GM23338 (cell line): ENCODE results near the gene BPIFB2. TPM values are rescaled to one million over a fixed set of nuclear protein-coding genes. Genes with fewer than 3 reads are reported as not detected.

ENCODE experiments used
- ATAC-seq: fragments of 200-7000 bp; cut with Tn5 transposase; 3 replicates; pipeline ENCODE4 v1.9.1; 2020
- DNase-seq: peaks from one replicate; pipeline ENCODE4 v3.0.0-alpha.2; 2015; ENCODE audit warnings: low spot score
- H2AFZ ChIP-seq: fragments of 200-600 bp; sonication (generic); 2 replicates; pipeline ENCODE4 v1.8.0; 2016; ENCODE audit warnings: antibody characterized with exemption, mild to moderate bottlenecking, moderate library complexity
- H3F3A ChIP-seq: fragments of 200-600 bp; sonication (generic); replicated peaks from 2 replicates; pipeline ENCODE4 v1.8.0; 2017; ENCODE audit warnings: antibody characterized with exemption, mixed run types, low read depth
- H3K27ac ChIP-seq: fragments of 200-600 bp; sonication (generic); 2 replicates; pipeline ENCODE4 v1.6.1; 2016; ENCODE audit warnings: low read depth
- H3K27me3 ChIP-seq: fragments of 200-600 bp; sonication (generic); 2 replicates; pipeline ENCODE4 v1.8.0; 2016; ENCODE audit warnings: mild to moderate bottlenecking, mixed run types, moderate library complexity; ENCODE audit not compliant: insufficient read depth
- H3K36me3 ChIP-seq: fragments of 200-600 bp; sonication (generic); 2 replicates; pipeline ENCODE4 v1.8.0; 2016; ENCODE audit warnings: mild to moderate bottlenecking; ENCODE audit not compliant: insufficient read depth
- H3K4me1 ChIP-seq: fragments of 200-600 bp; sonication (generic); 2 replicates; pipeline ENCODE4 v1.8.0; 2016; ENCODE audit warnings: mild to moderate bottlenecking, moderate library complexity; ENCODE audit not compliant: insufficient read depth
- H3K4me2 ChIP-seq: fragments of 200-600 bp; sonication (generic); 2 replicates; pipeline ENCODE4 v1.7.1; 2017; ENCODE audit warnings: mixed run types
- H3K4me3 ChIP-seq: fragments of 200-600 bp; sonication (generic); 2 replicates; pipeline ENCODE4 v1.6.1; 2016; ENCODE audit warnings: mixed run types
- H3K79me2 ChIP-seq: fragments of 200-600 bp; sonication (generic); replicated peaks from 2 replicates; pipeline ENCODE4 v1.8.0; 2017; ENCODE audit warnings: mild to moderate bottlenecking; ENCODE audit not compliant: insufficient read depth
- H3K9me2 ChIP-seq: fragments of 200-600 bp; sonication (generic); 2 replicates; pipeline ENCODE4 v1.8.0; 2017; ENCODE audit not compliant: insufficient read depth
- H4K20me1 ChIP-seq: fragments of 200-600 bp; sonication (generic); replicated peaks from 2 replicates; pipeline ENCODE4 v1.8.0; 2017; ENCODE audit warnings: mild to moderate bottlenecking; ENCODE audit not compliant: insufficient read depth
- H3K27ac Mint-ChIP-seq: 2 replicates; pipeline ENCODE4 v1.8.0; 2020; ENCODE audit warnings: inconsistent platforms, mild to moderate bottlenecking, moderate library complexity, mixed read lengths
- H3K27me3 Mint-ChIP-seq: 3 replicates; pipeline ENCODE4 v1.8.0; 2022; ENCODE audit warnings: low read depth, mild to moderate bottlenecking, moderate library complexity, mixed read lengths, inconsistent platforms; ENCODE audit not compliant: insufficient read depth, poor library complexity
- H3K36me3 Mint-ChIP-seq: 3 replicates; pipeline ENCODE4 v1.8.0; 2021; ENCODE audit warnings: low read depth, mild to moderate bottlenecking, inconsistent platforms, moderate library complexity, mixed read lengths
- H3K4me1 Mint-ChIP-seq: 3 replicates; pipeline ENCODE4 v1.8.0; 2020; ENCODE audit warnings: mild to moderate bottlenecking, inconsistent platforms, mixed read lengths
- H3K4me3 Mint-ChIP-seq: 3 replicates; pipeline ENCODE4 v1.8.0; 2021; ENCODE audit warnings: moderate library complexity, mild to moderate bottlenecking, inconsistent platforms, mixed read lengths
- H3K9me3 Mint-ChIP-seq: 3 replicates; pipeline ENCODE4 v1.8.0; 2020; ENCODE audit warnings: moderate library complexity, mild to moderate bottlenecking, inconsistent platforms, mixed read lengths
- CREB1 ChIP-seq: fragments of 250-450 bp; sonication (Bioruptor Pico); IDR thresholded peaks from 2 replicates; pipeline ENCODE4 v1.5.0; 2020; ENCODE audit warnings: low read depth, mild to moderate bottlenecking, moderate library complexity
- EZH2 ChIP-seq: fragments of 200-600 bp; sonication (generic); IDR thresholded peaks from one replicate; pipeline ENCODE4 v1.8.0; 2017; ENCODE audit warnings: antibody characterized with exemption, mild to moderate bottlenecking, low read depth; ENCODE audit not compliant: unreplicated experiment
- JUNB ChIP-seq: IDR thresholded peaks from one replicate; pipeline ENCODE4 v1.6.1; 2016; ENCODE audit warnings: antibody characterized with exemption; ENCODE audit not compliant: unreplicated experiment
- NANOG ChIP-seq: IDR thresholded peaks from 2 replicates; pipeline ENCODE4 v1.6.1; 2016; ENCODE audit warnings: antibody characterized with exemption, borderline replicate concordance
- POLR2AphosphoS5 ChIP-seq: IDR thresholded peaks from 2 replicates; pipeline ENCODE4 v1.6.1; 2016; ENCODE audit warnings: antibody characterized with exemption, low read depth
- ZNF114 ChIP-seq: fragments of 250-450 bp; sonication (Bioruptor Pico); IDR thresholded peaks from 2 replicates; pipeline ENCODE4 v1.5.0; 2020; ENCODE audit warnings: mild to moderate bottlenecking, moderate library complexity
- polyA plus RNA-seq: library from polyadenylated mRNA; unstranded; fragments of >200 nt; fragmentation: Nextera tagmentation; extraction: Ambion mirVana; gene quantifications from 2 replicates; pipeline ENCODE4 v1.2.1, GENCODE V29; 2016
- total RNA-seq: library from RNA; depleted of rRNA; stranded (reverse); fragments of >200 nt; shearing (Covaris generic); gene quantifications from 2 replicates; pipeline ENCODE4 v1.2.3, GENCODE V29; 2014
- TF ChIP-seq, protein P1 (sequence below): IDR thresholded peaks from 2 replicates; pipeline ENCODE4 v1.6.1; 2016; ENCODE audit warnings: antibody characterized with exemption
- TF ChIP-seq, protein P2 (sequence below): IDR thresholded peaks from one replicate; pipeline ENCODE4 v1.6.1; 2018; ENCODE audit warnings: antibody characterized with exemption; ENCODE audit not compliant: unreplicated experiment
- TF ChIP-seq, protein P3 (sequence below), 2 experiments: fragments of 200-600 bp in 1 of 2; sonication (generic) in 1 of 2; conservative IDR thresholded peaks; 2 replicates each; pipeline versions ENCODE4 v1.5.1 to v1.6.1; 2016 to 2017; ENCODE audit warnings: antibody characterized with exemption in 2 of 2, low read depth in 2 of 2, mild to moderate bottlenecking in 2 of 2, moderate library complexity in 1 of 2

The BPIFB2 gene
- total and polyA plus RNA-seq, 2 experiments from 2014 or later = not detected

DNA sequence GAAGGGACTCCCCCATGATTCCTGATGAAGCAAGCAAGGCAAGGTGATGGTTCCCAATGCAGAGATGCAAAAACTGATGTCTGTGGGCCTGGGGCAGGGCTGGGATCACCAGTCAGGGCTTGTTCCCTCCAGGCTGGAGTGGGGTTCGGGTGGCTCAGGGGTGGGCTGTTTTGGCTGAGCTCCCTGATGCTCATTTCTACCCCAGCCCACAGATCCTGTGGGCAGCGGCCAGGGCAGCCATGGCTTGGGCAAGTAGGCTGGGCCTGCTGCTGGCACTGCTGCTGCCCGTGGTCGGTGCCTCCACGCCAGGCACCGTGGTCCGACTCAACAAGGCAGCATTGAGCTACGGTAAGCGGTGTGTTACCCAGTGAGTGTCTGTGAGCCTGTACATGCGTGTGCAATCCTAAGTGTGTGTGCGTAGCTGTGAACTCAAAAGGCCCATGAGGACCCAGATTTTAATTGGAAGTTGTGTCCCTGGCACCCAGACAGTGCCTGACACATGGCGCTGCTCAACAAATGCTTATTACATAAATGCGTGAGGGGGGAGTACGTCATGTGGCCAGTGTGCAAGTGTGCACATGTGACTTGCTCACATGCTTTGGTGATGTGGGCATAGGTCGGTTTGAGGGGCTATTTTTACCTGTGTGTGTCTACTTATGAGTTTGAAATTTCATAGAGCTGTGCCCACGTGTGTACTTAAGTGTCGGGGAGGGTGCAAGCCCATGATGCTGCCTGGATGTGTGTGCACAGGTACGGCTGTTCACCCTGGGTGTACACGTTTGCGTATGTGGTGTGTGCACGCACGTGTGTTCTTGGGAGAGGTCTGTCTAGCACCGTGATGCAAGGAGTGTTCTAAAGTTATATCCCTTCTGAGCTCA is 1.1 kb downstream of the BPIFB2 start:
- Mint-ChIP-seq H3K27me3 (peaks cover 14% of the 10 kb centered on the region), H3K27ac (no peak overlapping the region), H3K4me3 (no peak overlapping the region), H3K4me1 (peaks cover 2% of the 10 kb centered on the region; the same call in 1 of the 3 replicates), H3K9me3 (peaks cover 4% of the 10 kb centered on the region; the same call in 2 of the 3 replicates), H3K36me3 (peaks cover 3% of the 10 kb centered on the region; the same call in 1 of the 3 replicates)
- H3K4me2 ChIP-seq = no peak overlapping the region
- ATAC-seq (no peak), DNase-seq (no peak)
- no peaks in the 10 kb centered on the region for H3K36me3 ChIP-seq
- H3K9me2 ChIP-seq = no peaks in the 10 kb centered on the region
- no peaks in the 10 kb centered on the region for H3K4me1 ChIP-seq
- no peaks in the 10 kb centered on the region for H3K79me2 ChIP-seq
- no peak overlapping the region for H3K4me3 ChIP-seq
- H3K27ac ChIP-seq = no peak overlapping the region
- H3F3A ChIP-seq = no peaks in the 10 kb centered on the region
- no peaks in the 10 kb centered on the region for H3K27me3 ChIP-seq
- no peak overlapping the region for H2AFZ ChIP-seq
- H4K20me1 ChIP-seq = no peaks in the 10 kb centered on the region
- TF ChIP-seq, protein P1, sequence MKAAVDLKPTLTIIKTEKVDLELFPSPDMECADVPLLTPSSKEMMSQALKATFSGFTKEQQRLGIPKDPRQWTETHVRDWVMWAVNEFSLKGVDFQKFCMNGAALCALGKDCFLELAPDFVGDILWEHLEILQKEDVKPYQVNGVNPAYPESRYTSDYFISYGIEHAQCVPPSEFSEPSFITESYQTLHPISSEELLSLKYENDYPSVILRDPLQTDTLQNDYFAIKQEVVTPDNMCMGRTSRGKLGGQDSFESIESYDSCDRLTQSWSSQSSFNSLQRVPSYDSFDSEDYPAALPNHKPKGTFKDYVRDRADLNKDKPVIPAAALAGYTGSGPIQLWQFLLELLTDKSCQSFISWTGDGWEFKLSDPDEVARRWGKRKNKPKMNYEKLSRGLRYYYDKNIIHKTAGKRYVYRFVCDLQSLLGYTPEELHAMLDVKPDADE = no peak
- no peak for TF ChIP-seq NANOG
- TF ChIP-seq CREB1 (CRISPR knock-in tag) = no peak
- TF ChIP-seq, protein P2, sequence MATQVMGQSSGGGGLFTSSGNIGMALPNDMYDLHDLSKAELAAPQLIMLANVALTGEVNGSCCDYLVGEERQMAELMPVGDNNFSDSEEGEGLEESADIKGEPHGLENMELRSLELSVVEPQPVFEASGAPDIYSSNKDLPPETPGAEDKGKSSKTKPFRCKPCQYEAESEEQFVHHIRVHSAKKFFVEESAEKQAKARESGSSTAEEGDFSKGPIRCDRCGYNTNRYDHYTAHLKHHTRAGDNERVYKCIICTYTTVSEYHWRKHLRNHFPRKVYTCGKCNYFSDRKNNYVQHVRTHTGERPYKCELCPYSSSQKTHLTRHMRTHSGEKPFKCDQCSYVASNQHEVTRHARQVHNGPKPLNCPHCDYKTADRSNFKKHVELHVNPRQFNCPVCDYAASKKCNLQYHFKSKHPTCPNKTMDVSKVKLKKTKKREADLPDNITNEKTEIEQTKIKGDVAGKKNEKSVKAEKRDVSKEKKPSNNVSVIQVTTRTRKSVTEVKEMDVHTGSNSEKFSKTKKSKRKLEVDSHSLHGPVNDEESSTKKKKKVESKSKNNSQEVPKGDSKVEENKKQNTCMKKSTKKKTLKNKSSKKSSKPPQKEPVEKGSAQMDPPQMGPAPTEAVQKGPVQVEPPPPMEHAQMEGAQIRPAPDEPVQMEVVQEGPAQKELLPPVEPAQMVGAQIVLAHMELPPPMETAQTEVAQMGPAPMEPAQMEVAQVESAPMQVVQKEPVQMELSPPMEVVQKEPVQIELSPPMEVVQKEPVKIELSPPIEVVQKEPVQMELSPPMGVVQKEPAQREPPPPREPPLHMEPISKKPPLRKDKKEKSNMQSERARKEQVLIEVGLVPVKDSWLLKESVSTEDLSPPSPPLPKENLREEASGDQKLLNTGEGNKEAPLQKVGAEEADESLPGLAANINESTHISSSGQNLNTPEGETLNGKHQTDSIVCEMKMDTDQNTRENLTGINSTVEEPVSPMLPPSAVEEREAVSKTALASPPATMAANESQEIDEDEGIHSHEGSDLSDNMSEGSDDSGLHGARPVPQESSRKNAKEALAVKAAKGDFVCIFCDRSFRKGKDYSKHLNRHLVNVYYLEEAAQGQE = no peak
- no peak for TF ChIP-seq EZH2
- no peak for TF ChIP-seq POLR2AphosphoS5
- no peak for TF ChIP-seq ZNF114
- no peak for TF ChIP-seq JUNB
- TF ChIP-seq, protein P3, sequence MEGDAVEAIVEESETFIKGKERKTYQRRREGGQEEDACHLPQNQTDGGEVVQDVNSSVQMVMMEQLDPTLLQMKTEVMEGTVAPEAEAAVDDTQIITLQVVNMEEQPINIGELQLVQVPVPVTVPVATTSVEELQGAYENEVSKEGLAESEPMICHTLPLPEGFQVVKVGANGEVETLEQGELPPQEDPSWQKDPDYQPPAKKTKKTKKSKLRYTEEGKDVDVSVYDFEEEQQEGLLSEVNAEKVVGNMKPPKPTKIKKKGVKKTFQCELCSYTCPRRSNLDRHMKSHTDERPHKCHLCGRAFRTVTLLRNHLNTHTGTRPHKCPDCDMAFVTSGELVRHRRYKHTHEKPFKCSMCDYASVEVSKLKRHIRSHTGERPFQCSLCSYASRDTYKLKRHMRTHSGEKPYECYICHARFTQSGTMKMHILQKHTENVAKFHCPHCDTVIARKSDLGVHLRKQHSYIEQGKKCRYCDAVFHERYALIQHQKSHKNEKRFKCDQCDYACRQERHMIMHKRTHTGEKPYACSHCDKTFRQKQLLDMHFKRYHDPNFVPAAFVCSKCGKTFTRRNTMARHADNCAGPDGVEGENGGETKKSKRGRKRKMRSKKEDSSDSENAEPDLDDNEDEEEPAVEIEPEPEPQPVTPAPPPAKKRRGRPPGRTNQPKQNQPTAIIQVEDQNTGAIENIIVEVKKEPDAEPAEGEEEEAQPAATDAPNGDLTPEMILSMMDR (conservative IDR thresholded peaks at IDR 0.05; ENCODE audit: low read depth in 2 of 2) = no peak
